ENCODE measurements around the gene PSMD8. TPM values are rescaled to one million over a fixed set of nuclear protein-coding genes. Genes with fewer than 3 reads are reported as not detected.

PSMD8 gene
- total and polyA plus RNA-seq, 4 donors, result 177 to 209 (median 191) TPM

DNA sequence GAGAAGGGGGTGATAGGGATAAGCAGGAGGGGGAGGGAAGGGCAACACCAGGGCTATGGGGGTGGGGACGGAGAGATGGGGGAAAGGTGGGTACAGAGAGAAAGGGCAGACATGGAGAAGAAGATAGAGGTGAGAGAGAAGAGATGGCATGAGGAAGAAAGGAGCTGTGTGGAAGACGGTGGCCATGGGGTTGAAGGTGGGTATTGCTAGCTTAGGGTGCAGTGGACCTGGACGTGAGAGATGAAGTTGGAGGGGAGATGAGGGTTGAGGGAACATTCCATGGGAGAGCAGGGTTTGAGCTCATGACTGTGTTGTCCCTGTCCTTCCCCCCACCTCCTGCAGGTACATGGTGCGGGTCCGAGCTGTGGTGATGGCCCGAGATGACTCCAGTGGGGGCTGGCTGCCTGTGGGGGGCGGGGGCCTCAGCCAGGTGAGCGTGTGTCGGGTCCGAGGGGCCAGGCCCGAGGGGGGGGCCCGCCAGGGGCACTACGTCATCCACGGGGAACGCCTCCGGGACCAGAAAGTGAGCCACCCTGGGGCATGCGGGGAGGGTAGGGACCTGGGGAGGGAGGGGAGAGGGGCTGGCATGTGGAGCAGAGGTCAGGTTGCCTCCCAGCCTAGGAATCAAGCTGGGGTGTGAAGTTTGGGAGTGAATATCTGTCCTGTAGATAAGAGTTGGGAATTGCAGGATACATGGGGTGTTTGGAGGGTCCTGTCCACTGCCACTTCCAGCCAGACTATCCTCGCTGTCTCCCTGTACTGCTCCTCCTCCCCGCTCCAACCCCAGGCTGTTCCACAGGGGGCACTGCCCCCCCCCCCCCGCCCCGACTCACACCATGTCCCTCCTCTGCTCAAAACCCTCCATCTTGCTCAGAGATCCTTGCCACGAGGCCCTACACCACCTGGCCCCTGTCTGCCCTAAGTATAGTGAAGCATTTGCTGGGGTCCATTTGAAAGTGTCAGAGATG is 15.9 kb downstream of the PSMD8 start:
- H3K4me1 ChIP-seq (ENCODE audit: control insufficient read depth, insufficient read depth, low read length), result peaks cover 46% of the 10 kb centered on the region
- WGBS (ENCODE audit: insufficient coverage), result 32% methylated on average over 17 of the region's 22 CpGs

DNA sequence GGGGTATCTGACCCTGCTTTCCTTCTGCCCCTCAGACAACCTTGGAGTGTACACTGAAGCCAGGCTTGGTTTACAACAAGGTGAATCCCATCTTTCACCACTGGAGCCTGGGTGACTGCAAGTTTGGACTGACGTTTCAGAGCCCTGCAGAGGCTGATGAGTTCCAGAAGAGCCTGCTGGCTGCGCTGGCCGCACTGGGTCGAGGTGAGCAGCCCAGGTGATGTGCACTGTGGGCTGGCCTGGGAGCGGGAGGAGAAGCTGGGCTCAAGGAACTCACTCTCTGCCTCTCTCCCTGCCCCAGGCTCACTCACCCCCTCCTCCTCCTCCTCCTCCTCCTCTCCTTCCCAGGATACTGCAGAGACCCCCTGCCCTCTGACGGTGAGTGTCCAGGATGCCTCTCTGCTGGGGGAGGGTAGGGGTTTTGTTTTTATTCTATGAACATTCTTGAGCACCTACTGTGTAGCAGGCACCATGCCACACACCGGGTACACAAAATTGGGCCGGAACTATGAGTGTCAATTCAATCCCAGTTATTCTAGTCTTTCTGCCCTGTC is 17.6 kb downstream of the PSMD8 start:
- Histone ChIP-seq H3K4me1 (ENCODE audit: control insufficient read depth, insufficient read depth, low read length) (peaks cover 35% of the 10 kb centered on the region), H3K27ac (ENCODE audit: low read depth, low read length) (no peak overlapping the region), H3K27me3 (ENCODE audit: control insufficient read depth, insufficient read depth, low read length) (peaks cover 30% of the 10 kb centered on the region), H3K4me3 (ENCODE audit: low read depth, low read length) (no peak overlapping the region), H3K36me3 (ENCODE audit: control insufficient read depth, insufficient read depth, low read length) (peaks cover 25% of the 10 kb centered on the region), H3K9me3 (ENCODE audit: control insufficient read depth, insufficient read depth, low read length) (no peaks in the 10 kb centered on the region)
- 62% methylated on average over 4 of the region's 8 CpGs for whole genome bisulfite sequencing (ENCODE audit: insufficient coverage)
- DNase-seq (ENCODE audit: low read depth in 4 of 6, low spot score in 6 of 6), result no peak

More for the DNA sequence above, 15.9 kb downstream of the PSMD8 start:
- Histone ChIP-seq H3K9me3 (ENCODE audit: control insufficient read depth, insufficient read depth, low read length) (no peaks in the 10 kb centered on the region), H3K36me3 (ENCODE audit: control insufficient read depth, insufficient read depth, low read length) (peaks cover 34% of the 10 kb centered on the region), H3K27ac (ENCODE audit: low read depth, low read length) (no peak overlapping the region), H3K4me3 (ENCODE audit: low read depth, low read length) (no peak overlapping the region), H3K27me3 (ENCODE audit: control insufficient read depth, insufficient read depth, low read length) (peaks cover 37% of the 10 kb centered on the region)
- no peak for DNase-seq (ENCODE audit: low read depth in 4 of 6, low spot score in 6 of 6)

DNA sequence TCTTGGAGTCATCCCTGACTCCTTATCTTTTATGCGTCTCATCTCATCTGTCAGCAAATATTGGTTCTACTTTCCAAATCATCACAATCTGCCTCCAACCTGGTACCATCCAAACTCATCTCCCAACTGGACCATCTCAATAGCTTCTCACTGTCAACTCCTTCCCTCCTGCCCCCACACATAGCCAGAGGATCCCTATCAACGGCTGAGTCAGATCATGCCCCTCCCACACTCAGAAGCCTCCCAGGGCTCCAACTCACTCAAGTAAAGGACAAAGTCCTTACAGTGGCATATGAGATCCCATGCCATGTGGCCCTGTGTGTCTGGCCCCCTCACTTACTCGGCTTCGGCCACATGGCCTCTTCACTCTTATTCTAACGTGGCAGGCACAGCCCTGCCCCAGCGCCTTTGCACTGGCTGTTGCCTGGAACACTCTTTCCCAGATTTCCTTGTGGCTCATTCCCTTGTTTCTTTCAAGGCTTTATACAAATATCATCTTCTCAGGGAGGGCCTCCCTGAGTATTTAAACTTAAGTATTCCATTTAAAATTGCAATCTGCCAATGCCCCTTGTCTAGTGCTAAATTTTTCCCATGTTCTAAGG is 18.4 kb downstream of the PSMD8 start:
- peaks cover 32% of the 10 kb centered on the region for H3K27me3 ChIP-seq (ENCODE audit: control insufficient read depth, insufficient read depth, low read length)

DNA sequence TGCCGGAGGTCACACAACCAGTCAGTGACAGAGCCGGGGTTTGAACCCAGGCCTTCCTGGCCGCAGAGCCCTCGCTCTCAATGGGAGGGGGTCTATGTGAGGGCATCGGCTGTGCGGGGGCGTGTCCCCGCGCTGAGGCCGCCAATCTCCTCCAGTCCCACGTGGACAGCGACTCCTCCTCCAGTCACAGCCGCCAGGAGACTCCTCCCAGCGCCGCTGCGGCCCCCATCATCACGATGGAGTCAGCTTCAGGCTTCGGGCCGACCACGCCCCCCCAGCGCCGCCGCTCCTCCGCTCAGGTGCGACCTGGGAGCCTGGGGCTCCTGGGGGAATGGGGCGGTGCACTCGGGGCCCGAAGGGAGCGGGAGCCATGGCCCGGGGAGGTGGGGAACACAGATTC is 20.1 kb downstream of the PSMD8 start:
- DNase-seq (ENCODE audit: low read depth in 4 of 6, low spot score in 6 of 6), result no peak
- 17% methylated on average over 30 of the region's 30 CpGs for WGBS (ENCODE audit: insufficient coverage)
- Histone ChIP-seq H3K4me1 (ENCODE audit: control insufficient read depth, insufficient read depth, low read length) (peaks cover 12% of the 10 kb centered on the region), H3K27me3 (ENCODE audit: control insufficient read depth, insufficient read depth, low read length) (peaks cover 28% of the 10 kb centered on the region), H3K9me3 (ENCODE audit: control insufficient read depth, insufficient read depth, low read length) (no peaks in the 10 kb centered on the region), H3K36me3 (ENCODE audit: control insufficient read depth, insufficient read depth, low read length) (peaks cover 25% of the 10 kb centered on the region), H3K27ac (ENCODE audit: low read depth, low read length) (no peak overlapping the region), H3K4me3 (ENCODE audit: low read depth, low read length) (no peak overlapping the region)

More for the DNA sequence above, 18.4 kb downstream of the PSMD8 start:
- DNase-seq (ENCODE audit: low read depth in 4 of 6, low spot score in 6 of 6), result no peak
- Histone ChIP-seq H3K4me1 (ENCODE audit: control insufficient read depth, insufficient read depth, low read length) (peaks cover 27% of the 10 kb centered on the region), H3K36me3 (ENCODE audit: control insufficient read depth, insufficient read depth, low read length) (peaks cover 25% of the 10 kb centered on the region), H3K27ac (ENCODE audit: low read depth, low read length) (no peak overlapping the region), H3K4me3 (ENCODE audit: low read depth, low read length) (no peak overlapping the region), H3K9me3 (ENCODE audit: control insufficient read depth, insufficient read depth, low read length) (no peaks in the 10 kb centered on the region)
- 82% methylated on average over 6 of the region's 6 CpGs for WGBS (ENCODE audit: insufficient coverage)

DNA sequence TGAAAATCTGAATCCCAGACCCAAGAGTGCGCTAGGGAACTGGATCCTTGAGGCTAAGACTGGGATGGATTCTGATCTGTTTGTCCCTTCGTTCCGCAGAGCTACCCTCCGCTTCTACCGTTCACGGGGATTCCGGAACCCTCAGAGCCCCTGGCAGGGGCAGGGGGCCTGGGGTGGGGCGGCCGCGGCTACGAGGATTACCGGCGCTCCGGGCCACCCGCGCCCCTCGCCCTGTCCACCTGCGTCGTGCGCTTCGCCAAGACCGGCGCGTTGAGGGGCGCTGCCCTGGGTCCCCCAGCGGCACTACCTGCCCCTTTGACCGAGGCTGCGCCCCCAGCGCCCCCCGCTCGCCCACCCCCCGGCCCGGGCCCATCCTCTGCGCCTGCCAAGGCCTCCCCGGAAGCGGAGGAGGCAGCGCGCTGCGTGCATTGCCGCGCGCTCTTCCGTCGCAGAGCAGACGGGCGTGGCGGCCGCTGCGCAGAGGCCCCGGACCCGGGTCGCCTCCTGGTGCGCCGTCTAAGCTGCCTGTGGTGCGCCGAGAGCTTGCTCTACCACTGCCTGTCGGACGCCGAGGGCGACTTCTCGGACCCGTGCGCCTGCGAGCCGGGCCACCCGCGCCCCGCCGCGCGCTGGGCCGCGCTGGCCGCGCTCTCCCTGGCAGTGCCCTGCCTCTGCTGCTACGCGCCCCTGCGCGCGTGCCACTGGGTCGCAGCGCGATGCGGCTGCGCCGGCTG is 21.2 kb downstream of the PSMD8 start:
- 28% methylated on average over 86 of the region's 86 CpGs for WGBS (ENCODE audit: insufficient coverage)
- Histone ChIP-seq H3K27ac (ENCODE audit: low read depth, low read length) (no peak overlapping the region), H3K4me3 (ENCODE audit: low read depth, low read length) (no peak overlapping the region), H3K27me3 (ENCODE audit: control insufficient read depth, insufficient read depth, low read length) (peaks cover 28% of the 10 kb centered on the region), H3K36me3 (ENCODE audit: control insufficient read depth, insufficient read depth, low read length) (peaks cover 23% of the 10 kb centered on the region), H3K9me3 (ENCODE audit: control insufficient read depth, insufficient read depth, low read length) (no peaks in the 10 kb centered on the region), H3K4me1 (ENCODE audit: control insufficient read depth, insufficient read depth, low read length) (peaks cover 5% of the 10 kb centered on the region)
- DNase-seq (ENCODE audit: low read depth in 4 of 6, low spot score in 6 of 6), result no peak

DNA sequence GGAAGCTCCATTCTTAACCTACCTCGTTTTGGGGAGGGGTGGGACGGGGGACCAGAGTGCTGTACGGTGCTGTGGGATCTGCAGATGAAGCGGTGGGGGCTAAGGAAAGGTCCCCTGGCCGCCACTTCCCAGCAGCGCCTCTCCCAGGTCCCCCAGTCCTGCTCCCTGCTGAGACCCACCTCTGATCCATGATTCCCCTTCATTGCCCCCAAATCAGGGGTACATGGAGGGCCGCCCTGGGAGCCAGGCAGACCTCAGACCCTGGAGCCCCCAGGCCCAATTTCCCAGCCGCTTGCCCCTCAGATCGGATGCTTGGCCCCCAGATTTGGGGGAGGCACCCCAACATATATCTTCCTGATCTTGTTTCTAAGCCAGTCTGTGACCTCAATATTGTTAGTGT is 24.7 kb downstream of the PSMD8 start:
- H3K4me1 ChIP-seq (ENCODE audit: control insufficient read depth, insufficient read depth, low read length), result peaks cover 15% of the 10 kb centered on the region
- DNase-seq (ENCODE audit: low read depth in 4 of 6, low spot score in 6 of 6), result no peak
- H3K36me3 ChIP-seq (ENCODE audit: control insufficient read depth, insufficient read depth, low read length), result peaks cover 13% of the 10 kb centered on the region
- WGBS (ENCODE audit: insufficient coverage), result 77% methylated on average over 6 of the region's 9 CpGs
- no peak overlapping the region for H3K27ac ChIP-seq (ENCODE audit: low read depth, low read length)
- peaks cover 19% of the 10 kb centered on the region for H3K27me3 ChIP-seq (ENCODE audit: control insufficient read depth, insufficient read depth, low read length)
- H3K9me3 ChIP-seq (ENCODE audit: control insufficient read depth, insufficient read depth, low read length), result no peaks in the 10 kb centered on the region
- no peak overlapping the region for H3K4me3 ChIP-seq (ENCODE audit: low read depth, low read length)

DNA sequence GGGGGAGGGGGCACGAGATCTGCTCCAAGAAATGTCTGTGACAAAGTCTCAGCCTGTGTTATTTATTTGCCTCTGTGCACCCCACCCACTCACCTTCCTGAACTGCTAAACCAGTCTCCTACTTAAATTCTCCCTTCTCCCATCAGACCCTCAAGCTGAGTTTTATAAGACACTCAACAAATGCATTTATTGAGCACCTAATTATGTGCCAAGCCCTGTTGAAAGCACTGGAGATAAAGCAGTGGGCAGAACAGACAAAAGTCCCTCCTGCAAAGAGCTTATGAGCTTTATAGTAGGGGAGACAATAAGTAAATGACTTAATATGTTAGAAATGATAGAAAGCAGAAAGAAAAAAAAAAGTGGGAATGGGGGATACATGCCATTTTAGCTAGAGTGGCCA is 25.2 kb downstream of the PSMD8 start:
- Histone ChIP-seq H3K4me1 (ENCODE audit: control insufficient read depth, insufficient read depth, low read length) (peaks cover 16% of the 10 kb centered on the region), H3K27ac (ENCODE audit: low read depth, low read length) (no peak overlapping the region), H3K4me3 (ENCODE audit: low read depth, low read length) (no peak overlapping the region), H3K27me3 (ENCODE audit: control insufficient read depth, insufficient read depth, low read length) (peaks cover 14% of the 10 kb centered on the region), H3K36me3 (ENCODE audit: control insufficient read depth, insufficient read depth, low read length) (peaks cover 10% of the 10 kb centered on the region), H3K9me3 (ENCODE audit: control insufficient read depth, insufficient read depth, low read length) (no peaks in the 10 kb centered on the region)
- WGBS (ENCODE audit: insufficient coverage), result 100% methylated on average over 1 of the region's 1 CpG
- no peak for DNase-seq (ENCODE audit: low read depth in 4 of 6, low spot score in 6 of 6)

DNA sequence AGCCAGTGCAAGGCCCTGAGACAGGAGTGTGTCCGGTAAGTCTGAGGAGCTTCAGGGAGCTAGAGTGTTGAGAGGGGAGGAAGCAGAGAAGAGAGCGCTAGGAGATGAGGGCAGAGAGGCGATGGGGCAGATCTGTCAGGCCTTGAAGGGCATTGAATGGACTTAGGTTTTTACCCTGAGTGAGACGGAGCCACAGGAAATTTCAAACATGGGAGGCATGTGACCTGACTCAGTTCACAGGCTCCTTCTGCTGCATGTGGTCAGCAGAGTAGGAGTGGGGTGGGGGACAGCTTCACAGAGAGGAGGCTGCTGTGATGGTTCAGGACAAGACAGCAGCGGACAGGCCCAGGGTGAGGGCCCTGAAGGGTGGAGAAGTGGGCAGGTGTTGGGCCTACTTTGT is 26.0 kb downstream of the PSMD8 start:
- Histone ChIP-seq H3K9me3 (ENCODE audit: control insufficient read depth, insufficient read depth, low read length) (no peaks in the 10 kb centered on the region), H3K4me1 (ENCODE audit: control insufficient read depth, insufficient read depth, low read length) (peaks cover 17% of the 10 kb centered on the region), H3K36me3 (ENCODE audit: control insufficient read depth, insufficient read depth, low read length) (peaks cover 14% of the 10 kb centered on the region), H3K27me3 (ENCODE audit: control insufficient read depth, insufficient read depth, low read length) (peaks cover 8% of the 10 kb centered on the region), H3K27ac (ENCODE audit: low read depth, low read length) (no peak overlapping the region), H3K4me3 (ENCODE audit: low read depth, low read length) (no peak overlapping the region)
- no peak for DNase-seq (ENCODE audit: low read depth in 4 of 6, low spot score in 6 of 6)
- 51% methylated on average over 5 of the region's 5 CpGs for WGBS (ENCODE audit: insufficient coverage)

DNA sequence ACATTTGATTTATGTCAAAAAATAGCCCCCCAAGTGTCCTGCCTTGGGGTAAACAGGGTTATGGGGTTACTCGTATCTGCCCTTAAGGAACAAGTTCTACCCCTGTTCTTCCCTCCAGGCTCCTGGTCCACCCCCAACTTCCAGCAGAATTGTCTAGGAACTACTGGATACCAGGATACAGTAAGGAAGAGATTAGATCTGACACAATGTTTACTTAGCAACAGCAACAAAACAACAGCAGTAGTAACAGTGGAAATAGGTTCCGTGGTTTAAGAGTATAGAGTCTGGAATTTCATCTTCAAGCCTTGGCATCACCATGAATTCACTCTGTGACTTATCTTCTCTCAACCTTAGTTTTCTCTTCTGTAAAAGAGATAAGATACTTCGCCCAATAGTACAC is 26.8 kb downstream of the PSMD8 start:
- Histone ChIP-seq H3K27me3 (ENCODE audit: control insufficient read depth, insufficient read depth, low read length) (peaks cover 8% of the 10 kb centered on the region), H3K36me3 (ENCODE audit: control insufficient read depth, insufficient read depth, low read length) (peaks cover 16% of the 10 kb centered on the region), H3K4me3 (ENCODE audit: low read depth, low read length) (no peak overlapping the region), H3K4me1 (ENCODE audit: control insufficient read depth, insufficient read depth, low read length) (peaks cover 17% of the 10 kb centered on the region), H3K27ac (ENCODE audit: low read depth, low read length) (no peak overlapping the region), H3K9me3 (ENCODE audit: control insufficient read depth, insufficient read depth, low read length) (no peaks in the 10 kb centered on the region)
- no CpG with 5 or more reads among the region's 3 CpGs for WGBS (ENCODE audit: insufficient coverage)
- no peak for DNase-seq (ENCODE audit: low read depth in 4 of 6, low spot score in 6 of 6)

Data from spinal cord (tissue), 10 donors.